HG03575 (cell line): ENCODE measurements around the gene SORT1.

Source experiments
- ATAC-seq: cut with Tn5 transposase; IDR thresholded peaks from one replicate; pipeline ENCODE4 v1.9.1; 2021; ENCODE audit not compliant: unreplicated experiment, insufficient number of reproducible peaks, low FRiP score; ENCODE audit errors: extremely low read depth

The SORT1 gene

GRCh38 chr1:109356505-109356904 is 41.2 kb downstream of the SORT1 start:
- ATAC-seq = no peak

DNA sequence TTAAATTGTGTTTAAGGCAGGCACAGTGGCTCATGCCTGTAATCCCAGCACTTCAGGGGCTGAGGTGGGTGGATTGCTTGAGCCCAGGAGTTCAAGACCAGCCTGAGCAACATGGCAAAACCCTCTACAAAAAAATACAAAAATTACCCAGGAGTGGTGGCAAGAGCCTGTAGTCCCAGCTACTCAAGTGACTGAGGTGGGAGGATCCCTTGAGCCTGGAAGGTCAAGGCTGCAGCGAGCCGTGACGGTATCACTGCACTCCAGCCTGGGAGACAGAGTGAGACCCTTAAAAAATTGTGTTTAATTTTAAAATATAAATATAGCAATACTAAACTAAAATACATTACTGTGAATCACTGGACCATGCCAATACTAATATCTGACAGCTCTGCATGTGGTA is 42.8 kb downstream of the SORT1 start:
- ATAC-seq = no peak

DNA sequence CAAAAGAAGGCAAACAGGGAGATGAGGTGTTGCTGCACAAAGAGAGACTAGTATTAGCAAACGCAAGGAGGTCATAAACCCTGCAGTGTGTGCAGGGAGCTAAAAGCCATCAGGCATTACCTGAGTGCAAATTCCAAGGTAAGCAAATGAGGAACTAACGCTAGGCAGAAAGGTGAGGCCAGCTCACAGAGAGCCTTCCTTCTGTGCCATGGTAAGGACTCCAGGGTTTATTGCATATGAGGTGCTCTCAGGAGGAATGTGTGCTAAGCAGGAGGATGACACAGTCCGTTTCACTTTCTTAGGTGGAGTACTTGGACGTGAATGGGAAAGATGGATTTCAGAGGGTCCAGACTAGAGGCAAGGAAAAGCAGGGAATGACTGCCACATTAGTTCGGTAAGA is 46.3 kb downstream of the SORT1 start:
- no peak for ATAC-seq

DNA sequence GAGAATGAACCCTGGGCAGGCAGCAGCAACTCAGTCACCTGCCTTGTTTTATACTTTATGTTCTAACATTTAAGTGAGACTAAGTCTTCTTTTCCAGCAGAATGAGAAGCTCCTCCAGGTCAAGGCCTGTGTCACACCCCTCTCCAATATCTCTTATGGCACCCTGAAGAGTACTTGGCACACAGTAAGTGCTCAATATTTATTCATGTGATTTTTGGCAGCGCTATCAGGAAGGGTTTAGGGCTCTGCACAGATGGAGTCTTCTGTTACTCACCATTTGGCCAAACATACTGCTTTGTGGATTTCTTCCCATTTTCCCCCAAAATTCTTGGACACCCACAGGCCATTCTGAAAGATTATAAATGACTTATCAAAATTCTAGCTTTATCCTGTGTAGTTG is 47.1 kb downstream of the SORT1 start:
- ATAC-seq = no peak

DNA sequence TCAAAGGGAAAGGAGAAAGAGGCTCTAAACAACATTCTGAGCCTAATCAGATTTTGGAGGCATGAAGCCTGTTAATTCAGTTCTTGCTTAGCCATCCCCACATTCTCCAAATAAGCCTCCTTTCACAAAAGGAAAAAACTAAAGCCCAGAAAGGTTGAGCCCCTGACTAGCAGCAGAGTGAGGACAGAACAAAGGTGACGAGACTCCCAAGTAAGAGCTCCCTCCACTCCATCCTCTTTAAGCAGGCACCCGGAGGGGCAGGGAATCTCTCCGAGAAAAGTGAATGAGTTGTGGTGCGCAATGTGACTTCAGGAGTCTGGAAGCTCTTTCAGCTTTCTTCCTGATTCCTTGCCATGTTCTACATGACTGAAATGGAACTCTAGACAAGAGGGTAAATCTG is 47.5 kb downstream of the SORT1 start:
- no peak for ATAC-seq

DNA sequence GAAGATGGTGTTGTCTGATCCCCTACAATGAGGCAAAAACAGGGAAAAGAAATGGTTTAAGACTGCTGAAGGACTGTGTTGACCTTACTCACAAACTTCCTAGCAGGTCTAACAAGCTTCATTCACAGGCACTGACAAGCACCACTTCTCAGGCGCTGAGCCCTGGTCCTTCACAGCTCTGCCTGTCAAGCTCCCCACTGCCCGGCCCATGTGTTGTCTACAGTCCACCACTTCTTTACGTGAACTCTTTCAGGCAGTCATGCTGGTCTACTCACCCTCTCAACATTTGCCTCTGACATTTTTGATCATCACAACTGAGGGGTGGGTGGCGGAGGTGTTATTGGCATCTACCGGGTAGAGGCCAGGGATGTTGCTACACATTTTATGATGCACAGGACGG is 50.2 kb downstream of the SORT1 start:
- ATAC-seq = no peak

- no peak for ATAC-seq
Observed at GRCh38 chr1:109341944-109342930, 55.5 kb downstream of the SORT1 start.

DNA sequence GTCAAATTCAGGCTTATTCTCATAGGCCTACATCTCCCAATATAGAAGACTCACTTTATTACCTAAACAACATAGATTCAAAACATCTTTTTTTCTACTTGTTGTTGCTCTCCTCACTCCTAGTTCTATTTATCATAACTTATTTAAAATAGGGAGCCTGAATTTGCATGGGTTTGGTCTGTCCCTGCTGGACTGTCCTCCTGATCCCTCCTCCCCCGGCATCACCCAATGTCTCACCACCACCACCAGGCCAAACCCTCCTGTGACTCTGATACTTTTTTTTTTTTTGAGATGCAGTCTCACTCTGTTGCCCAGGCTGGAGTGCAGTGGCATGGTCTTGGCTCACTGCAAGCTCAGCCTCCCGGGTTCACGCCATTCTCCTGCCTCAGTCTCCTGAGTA is 59.1 kb downstream of the SORT1 start:
- ATAC-seq = no peak

GRCh38 chr1:109338091-109338490 is 59.6 kb downstream of the SORT1 start:
- ATAC-seq = no peak

- no peak for ATAC-seq
Observed at GRCh38 chr1:109335091-109335490, 62.6 kb downstream of the SORT1 start.

- no peak for ATAC-seq
Observed at GRCh38 chr1:109331113-109331512, 66.6 kb downstream of the SORT1 start.

GRCh38 chr1:109327285-109327684 is 70.4 kb downstream of the SORT1 start:
- no peak for ATAC-seq

GRCh38 chr1:109322974-109323373 is 74.7 kb downstream of the SORT1 start:
- no peak for ATAC-seq

DNA sequence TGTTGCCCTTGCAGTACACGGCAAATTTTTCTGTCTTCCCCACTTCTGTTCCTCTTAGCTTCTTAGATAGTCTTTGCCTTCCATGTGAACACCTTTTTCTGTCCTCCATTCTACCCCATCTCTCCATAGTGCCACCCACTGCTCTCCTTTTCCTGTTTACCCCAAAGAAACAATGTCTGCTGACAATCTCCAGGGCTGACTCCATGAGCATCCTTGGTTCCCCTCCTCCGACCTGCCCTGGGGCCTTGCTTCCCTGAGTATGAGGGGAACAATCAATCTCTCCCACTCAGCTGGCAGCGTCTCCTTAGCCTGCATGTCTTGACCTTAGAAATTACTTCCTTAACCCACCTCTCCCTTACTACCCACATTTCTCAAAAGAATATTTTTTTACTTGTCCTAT is 78.6 kb downstream of the SORT1 start:
- ATAC-seq = no peak

DNA sequence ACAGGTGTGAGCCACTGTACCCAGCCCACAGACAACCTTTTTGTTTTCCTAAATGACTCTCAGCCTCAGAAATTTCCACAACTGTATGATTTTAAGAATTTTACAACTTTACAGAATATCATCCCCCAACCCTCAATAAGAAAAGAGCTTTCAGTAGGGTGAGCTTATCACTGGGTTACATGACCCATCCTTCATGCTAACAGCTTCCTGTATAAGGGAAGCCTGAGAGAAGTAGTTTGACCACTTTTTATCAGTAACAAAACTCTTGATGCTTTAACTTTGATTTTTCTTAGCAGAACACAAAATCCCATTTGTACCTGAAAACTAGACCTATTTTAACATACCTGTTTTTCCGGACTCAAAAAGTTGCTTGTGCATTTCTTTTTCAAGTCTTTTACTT is 81.2 kb downstream of the SORT1 start:
- ATAC-seq = no peak

DNA sequence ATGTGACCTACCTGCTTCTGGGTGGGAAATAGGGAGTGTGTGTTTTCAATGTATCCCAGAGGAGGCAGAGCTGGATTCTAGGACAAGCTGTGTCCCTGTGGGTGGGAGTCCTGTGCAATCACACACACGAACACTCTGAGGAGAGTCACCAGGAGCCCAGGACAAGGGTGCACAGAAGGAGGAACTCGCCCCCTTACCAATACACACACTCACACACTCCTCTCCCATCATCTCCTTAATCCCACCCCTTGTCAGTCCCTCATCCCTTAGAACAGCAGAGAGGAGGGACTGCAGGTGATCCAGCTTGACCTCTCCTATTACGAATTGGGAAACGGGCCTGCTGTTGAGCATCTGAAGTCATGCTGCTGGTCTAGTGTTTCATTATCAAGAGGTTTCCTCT is 82.4 kb downstream of the SORT1 start:
- ATAC-seq = no peak

- no peak for ATAC-seq
Observed at GRCh38 chr1:109314795-109315194, 82.9 kb downstream of the SORT1 start.

DNA sequence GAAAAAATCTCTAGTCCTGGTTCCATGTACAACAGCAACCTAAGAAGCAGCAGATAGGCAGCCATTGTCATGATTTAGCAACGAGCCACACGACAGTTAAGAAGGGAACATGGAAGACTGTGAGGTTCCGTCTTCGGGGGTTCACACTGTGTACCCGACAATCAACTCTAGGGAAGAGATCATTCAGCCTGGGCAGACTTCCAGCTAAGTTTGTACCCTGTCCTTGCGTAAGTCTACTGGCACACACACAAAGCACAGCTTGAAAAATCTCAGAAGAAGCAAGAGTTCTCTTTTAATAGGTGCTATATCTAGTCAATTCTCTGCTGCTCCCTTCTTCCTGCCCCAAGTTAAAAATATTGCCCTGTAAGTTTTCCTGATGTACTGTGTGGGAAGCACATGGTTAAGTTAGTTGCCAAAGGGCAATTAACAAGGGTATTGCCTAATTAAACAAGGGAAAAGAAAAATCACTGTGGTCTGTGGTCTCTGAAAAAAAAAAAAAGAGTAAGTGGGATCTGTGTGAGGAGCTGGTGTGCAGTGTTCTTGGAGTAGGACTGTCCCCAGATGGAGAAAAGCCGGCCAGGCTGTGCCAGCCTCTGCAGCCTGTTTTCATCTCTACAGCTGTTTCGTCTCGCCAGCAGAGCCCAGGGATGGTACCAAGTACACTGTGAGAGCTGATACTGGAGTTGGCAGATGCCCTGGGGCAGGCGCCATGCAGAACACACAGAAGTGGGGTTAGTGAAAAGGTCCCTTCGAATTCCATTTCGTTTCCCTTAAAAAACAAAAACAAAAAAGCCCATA is 84.5 kb downstream of the SORT1 start:
- ATAC-seq = no peak

DNA sequence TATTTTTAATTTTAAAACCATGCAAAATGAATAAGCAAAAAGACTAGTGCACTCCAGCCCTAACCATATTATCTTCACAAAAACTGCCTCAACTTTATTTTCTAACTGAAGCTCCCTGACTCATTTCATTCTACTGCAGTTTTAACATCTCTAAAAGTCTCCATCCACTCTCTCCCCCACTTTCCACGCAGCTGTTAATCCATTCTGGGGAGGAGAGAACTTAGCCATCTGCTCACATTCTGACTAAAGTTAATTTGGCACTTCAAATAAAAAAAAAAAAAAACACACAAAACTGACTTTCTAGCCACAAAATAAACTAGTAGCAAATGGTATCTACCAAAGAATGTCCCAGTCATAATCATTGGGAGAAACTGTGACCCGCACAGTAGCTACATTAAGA is 85.5 kb downstream of the SORT1 start:
- ATAC-seq = no peak

DNA sequence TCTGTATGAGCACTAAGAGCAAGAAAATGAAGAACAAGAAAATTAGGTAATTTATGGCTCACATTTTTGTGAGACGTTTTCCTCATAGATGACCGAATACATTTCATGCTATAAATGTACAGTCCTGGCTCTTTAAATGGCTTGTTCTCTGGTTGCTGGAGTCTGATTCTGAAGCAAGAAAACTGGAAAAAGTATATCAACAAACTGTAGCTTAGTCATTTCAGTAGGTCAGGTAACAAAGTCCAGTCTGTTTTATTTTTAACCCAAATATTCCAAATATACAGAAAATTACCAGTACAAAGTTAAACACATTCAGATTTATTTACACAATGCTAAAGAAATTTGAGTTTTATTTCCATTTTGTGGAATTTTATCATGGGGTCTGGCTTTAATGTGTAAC is 88.4 kb downstream of the SORT1 start:
- no peak for ATAC-seq
